PC-3 (cell line): ENCODE measurements around the gene DOCK4.

Source experiments
- CTCF ChIP-seq: fragments of 300-600 bp; sonication (generic); conservative IDR thresholded peaks from 2 replicates; pipeline ENCODE4 v1.5.1; 2017; ENCODE audit warnings: antibody characterized with exemption, low read depth, mild to moderate bottlenecking, low read length
- EZH2 ChIP-seq: fragments of 300-600 bp; sonication (generic); IDR thresholded peaks from one replicate; pipeline ENCODE4 v1.6.1; 2017; ENCODE audit warnings: antibody characterized with exemption, mild to moderate bottlenecking, low read length; ENCODE audit not compliant: unreplicated experiment

GRCh38 chr7:112212571-112212970, 6.4 kb upstream of the DOCK4 start:
- no peak for TF ChIP-seq EZH2
- no peak for TF ChIP-seq CTCF
